Fibroblast of lung (primary cell): ENCODE results near the gene BTG4. TPM values are rescaled to one million over a fixed set of nuclear protein-coding genes. Genes with fewer than 3 reads are reported as not detected.

Source experiments
- DNase-seq, 2 donors: peaks; one replicate each; pipeline versions ENCODE4 v3.0.0 to v3.0.0-alpha.2; 2010; ENCODE audit warnings: low read depth in 2 of 2
- H2AFZ ChIP-seq: 2 replicates; pipeline ENCODE4 v1.5.1; 2012; ENCODE audit warnings: low read length, control low read depth, inconsistent platforms
- H3K27ac ChIP-seq: 2 replicates; pipeline ENCODE4 v1.5.1; 2011; ENCODE audit warnings: low read length, control low read depth; ENCODE audit not compliant: insufficient read depth
- H3K27me3 ChIP-seq: 2 replicates; pipeline ENCODE4 v1.5.1; 2011; ENCODE audit warnings: mild to moderate bottlenecking, low read length; ENCODE audit not compliant: control insufficient read depth, insufficient read depth
- H3K36me3 ChIP-seq: 2 replicates; pipeline ENCODE4 v1.5.1; 2011; ENCODE audit warnings: low read length; ENCODE audit not compliant: control insufficient read depth, insufficient read depth
- H3K4me1 ChIP-seq: 2 replicates; pipeline ENCODE4 v1.5.1; 2011; ENCODE audit warnings: low read length; ENCODE audit not compliant: control insufficient read depth, insufficient read depth; ENCODE audit errors: extremely low read depth
- H3K4me2 ChIP-seq: 2 replicates; pipeline ENCODE4 v1.5.1; 2011; ENCODE audit warnings: low read length, control low read depth; ENCODE audit not compliant: insufficient read depth; ENCODE audit errors: extremely low read depth
- H3K4me3 ChIP-seq, 4 experiments: fragments of 200-600 bp in 1 of 4; sonication (generic) in 1 of 4; replicated peaks in 1 of 4; 2 replicates each; pipeline ENCODE4 v1.5.1; 2011 to 2016; ENCODE audit warnings: low read length in 4 of 4, low read depth in 3 of 4, mild to moderate bottlenecking in 3 of 4, control low read depth in 2 of 4, inconsistent platforms in 1 of 4, mixed read lengths in 1 of 4; ENCODE audit not compliant: insufficient read depth in 1 of 4; ENCODE audit errors: control extremely low read depth in 1 of 4
- H3K79me2 ChIP-seq: 2 replicates; pipeline ENCODE4 v1.5.1; 2012; ENCODE audit warnings: mild to moderate bottlenecking, low read length, inconsistent platforms; ENCODE audit not compliant: control insufficient read depth, insufficient read depth
- H3K9ac ChIP-seq: 2 replicates; pipeline ENCODE4 v1.5.1; 2011; ENCODE audit warnings: mild to moderate bottlenecking, low read length, control low read depth; ENCODE audit not compliant: insufficient read depth
- H3K9me3 ChIP-seq: 2 replicates; pipeline ENCODE4 v1.5.1; 2012; ENCODE audit warnings: low read depth, low read length; ENCODE audit not compliant: control insufficient read depth, insufficient read depth
- H4K20me1 ChIP-seq: 2 replicates; pipeline ENCODE4 v1.5.1; 2011; ENCODE audit warnings: low read length; ENCODE audit not compliant: control insufficient read depth, insufficient read depth; ENCODE audit errors: extremely low read depth
- CTCF ChIP-seq, 2 donors: IDR thresholded peaks in 1 of 2; conservative IDR thresholded peaks in 1 of 2; 1 replicate in 1 of 2; 2 replicates in 1 of 2; pipeline ENCODE4 v1.5.1; 2011 to 2012; ENCODE audit warnings: low read length in 2 of 2, control low read depth in 1 of 2, inconsistent platforms in 1 of 2, low read depth in 1 of 2, mild to moderate bottlenecking in 1 of 2
- EZH2 ChIP-seq: IDR thresholded peaks from 2 replicates; pipeline ENCODE4 v1.5.1; 2012; ENCODE audit warnings: low read length, control low read depth, mild to moderate bottlenecking; ENCODE audit errors: missing control alignments
- polyA minus RNA-seq: library from RNA; depleted of rRNA, polyadenylated mRNA; stranded (reverse); fragments of >200 nt; gene quantifications from 2 replicates; pipeline ENCODE4 v1.2.3, GENCODE V29; 2011; ENCODE audit warnings: low replicate concordance
- polyA plus RNA-seq, 2 donors: library from polyadenylated mRNA; depleted of rRNA in 1 of 2; stranded (reverse) in 1 of 2; unstranded in 1 of 2; fragments of >200 nt; gene quantifications; 2 replicates each; pipeline ENCODE4 v1.2.1, GENCODE V29; 2011 to 2012; ENCODE audit warnings: missing spikeins in 1 of 2
- total RNA-seq: library from RNA; depleted of rRNA; stranded (reverse); fragments of >200 nt; gene quantifications from 2 replicates; pipeline ENCODE4 v1.2.1, GENCODE V29; 2014

Gene BTG4
- total RNA-seq, result under 0.01 and 0.33 TPM in 2 replicates
- polyA plus RNA-seq, result 0.08 and 0.09 TPM in 2 replicates
- polyA plus RNA-seq (2012), result not detected in 2 replicates
- polyA minus RNA-seq, result not detected in 2 replicates

GRCh38 chr11:111512296-111513239 lies at the start of gene BTG4:
TSS of gene BTG4 (minus strand) at chr11:111512386. CDS start at chr11:111498776, 13,610 bp downstream.
- Histone ChIP-seq H3K9ac (peak within 1 kb of the TSS; percentile 34), H3K4me1 (no peaks in the 10 kb centered on the region)

GRCh38 chr11:111561791-111562325 lies 49.7 kb upstream of the BTG4 start:
- Histone ChIP-seq H3K9ac (no peak overlapping the region), H3K27ac (peak overlapping the region; percentile 32), H3K4me3 (no peak overlapping the region), H3K4me2 (peak overlapping the region; percentile 44), H4K20me1 (no peaks in the 10 kb centered on the region), H3K36me3 (peaks cover 6% of the 10 kb centered on the region), H3K27me3 (no peaks in the 10 kb centered on the region), H3K79me2 (no peaks in the 10 kb centered on the region), H3K4me1 (peaks cover 34% of the 10 kb centered on the region), H3K9me3 (no peaks in the 10 kb centered on the region), H2AFZ (no peak overlapping the region)
- DNase-seq, result peak; percentile 76 to 90
- TF ChIP-seq CTCF (conservative IDR thresholded peaks at IDR 0.05 in 1 of 2, IDR thresholded peaks at IDR 0.05 in 1 of 2; ENCODE audit: low read depth in 1 of 2, low read length in 2 of 2), result no peak
- no peak for TF ChIP-seq EZH2

More at GRCh38 chr11:111512296-111513239, at the start of gene BTG4:
- H3K36me3 ChIP-seq, result no peaks in the 10 kb centered on the region
- peak within 1 kb of the TSS; percentile 35 for H3K27ac ChIP-seq
- peak in 1 of 2 donors; percentile 36 for DNase-seq
- H3K9me3 ChIP-seq, result no peaks in the 10 kb centered on the region
- H3K79me2 ChIP-seq, result no peaks in the 10 kb centered on the region
- TF ChIP-seq EZH2 (no peak), CTCF (conservative IDR thresholded peaks at IDR 0.05 in 1 of 2, IDR thresholded peaks at IDR 0.05 in 1 of 2; ENCODE audit: low read depth in 1 of 2, low read length in 2 of 2) (peak in 1 of 2 donors; percentile 15)
- H2AFZ ChIP-seq, result peak within 1 kb of the TSS; percentile 77
- peak within 1 kb of the TSS; percentile 29 to 50 (median 38) for H3K4me3 ChIP-seq
- no peaks in the 10 kb centered on the region for H3K27me3 ChIP-seq
- no peaks in the 10 kb centered on the region for H4K20me1 ChIP-seq
- H3K4me2 ChIP-seq, result peak within 1 kb of the TSS; percentile 78

- Histone ChIP-seq H4K20me1 (no peaks in the 10 kb centered on the region), H3K4me3 (no peak overlapping the region), H3K4me2 (no peak overlapping the region), H3K4me1 (peaks cover 39% of the 10 kb centered on the region), H2AFZ (no peak overlapping the region), H3K9me3 (no peaks in the 10 kb centered on the region), H3K27me3 (no peaks in the 10 kb centered on the region), H3K36me3 (peaks cover 6% of the 10 kb centered on the region), H3K79me2 (no peaks in the 10 kb centered on the region), H3K9ac (no peak overlapping the region), H3K27ac (peak overlapping the region; percentile 32)
- TF ChIP-seq EZH2 (no peak), CTCF (conservative IDR thresholded peaks at IDR 0.05 in 1 of 2, IDR thresholded peaks at IDR 0.05 in 1 of 2; ENCODE audit: low read depth in 1 of 2, low read length in 2 of 2) (no peak)
- DNase-seq, result no peak
These were observed 49.1 kb upstream of the BTG4 start for GRCh38 chr11:111561306-111561705.
